Colonic mucosa (tissue), 4 donors: ENCODE results near the gene DHRS12. TPM values are rescaled to one million over a fixed set of nuclear protein-coding genes. Genes with fewer than 3 reads are reported as not detected.
"Not testable (repeated sequence)": the region's sequence is repeated elsewhere in the genome, so short reads cannot be mapped to it uniquely, and the experiment has no call there.

Source experiments
- DNase-seq: peaks from one replicate; pipeline ENCODE4 v3.0.0-alpha.2; 2020
- H3K27ac ChIP-seq: fragments of 200-600 bp; one replicate; pipeline ENCODE4 v1.8.0; 2021
- H3K27me3 ChIP-seq: fragments of 200-600 bp; one replicate; pipeline ENCODE4 v1.8.0; 2021
- H3K36me3 ChIP-seq: fragments of 200-600 bp; one replicate; pipeline ENCODE4 v1.8.0; 2021
- H3K4me1 ChIP-seq: fragments of 200-600 bp; one replicate; pipeline ENCODE4 v1.8.0; 2021; ENCODE audit warnings: mild to moderate bottlenecking
- H3K4me3 ChIP-seq: fragments of 200-600 bp; one replicate; pipeline ENCODE4 v1.8.0; 2021
- H3K9ac ChIP-seq, 2 donors: one replicate each; pipeline ENCODE4 v1.7.0; 2013; ENCODE audit warnings: control low read depth in 2 of 2, low read depth in 2 of 2, low read length in 2 of 2
- H3K9me3 ChIP-seq: fragments of 200-600 bp; one replicate; pipeline ENCODE4 v1.8.0; 2021
- intact Hi-C: fragments of 100-400 bp; cut with DNase I; formaldehyde crosslinking; loops from one replicate; pipeline ENCODE4 v1.14.1; 2022
- total RNA-seq, 2 donors: library from RNA; stranded (reverse); fragmentation: NEBNext Ultra II Directional in 1 of 2; extraction: Animal tissue kit (Norgen Biotek cat#: 25700) in 1 of 2; gene quantifications; one replicate each; pipeline ENCODE4 v1.2.1, GENCODE V29; 2021
- TF ChIP-seq, protein P1 (sequence below): fragments of 200-600 bp; IDR thresholded peaks from one replicate; pipeline ENCODE4 v1.8.0; 2022; ENCODE audit warnings: antibody characterized with exemption, mild to moderate bottlenecking
- donor health status: healthy.
- donor health status: DM: no; HTN: no; CAD: no.
- donor health status: DM: no; HTN: no; CAD: no.

DHRS12 gene
- total RNA-seq, 2 donors from 2014 or later: 6.6 to 12.4 TPM

DNA sequence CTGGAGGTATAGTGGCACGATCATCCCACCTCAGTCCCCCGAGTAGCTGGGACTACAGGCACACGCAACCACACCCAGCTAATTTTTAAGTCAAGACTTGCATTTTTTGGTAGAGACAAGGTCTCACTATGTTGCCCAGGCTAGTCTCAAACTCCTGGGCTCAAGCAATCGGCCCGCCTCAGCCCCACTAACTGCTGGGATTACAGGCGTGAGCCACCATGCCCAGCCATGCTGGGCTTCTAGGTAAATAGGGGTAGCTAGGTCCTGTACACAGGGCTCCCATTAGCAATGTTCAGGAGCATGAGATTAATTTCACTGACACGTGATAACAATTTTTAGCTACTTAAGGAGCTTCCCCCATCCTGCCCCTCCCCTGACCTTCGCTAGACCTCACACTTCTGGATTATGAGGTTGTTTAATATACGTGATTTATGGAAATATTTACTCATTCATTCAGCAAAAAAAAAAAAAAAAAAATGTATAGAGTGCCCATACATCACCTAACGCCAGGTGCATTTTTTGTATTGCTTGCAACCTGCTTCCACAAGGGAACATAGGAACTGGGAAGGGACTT, 21.8 kb upstream of the DHRS12 start:
- Histone ChIP-seq H3K4me3 (no peak overlapping the region), H3K4me1 (no peaks in the 10 kb centered on the region), H3K27ac (peak overlapping the region; percentile 34), H3K36me3 (no peaks in the 10 kb centered on the region), H3K9ac (no peak overlapping the region), H3K9me3 (no peaks in the 10 kb centered on the region), H3K27me3 (no peaks in the 10 kb centered on the region)
- DNase-seq: no peak
- intact Hi-C loops: no loop called here
- TF ChIP-seq, protein P1, sequence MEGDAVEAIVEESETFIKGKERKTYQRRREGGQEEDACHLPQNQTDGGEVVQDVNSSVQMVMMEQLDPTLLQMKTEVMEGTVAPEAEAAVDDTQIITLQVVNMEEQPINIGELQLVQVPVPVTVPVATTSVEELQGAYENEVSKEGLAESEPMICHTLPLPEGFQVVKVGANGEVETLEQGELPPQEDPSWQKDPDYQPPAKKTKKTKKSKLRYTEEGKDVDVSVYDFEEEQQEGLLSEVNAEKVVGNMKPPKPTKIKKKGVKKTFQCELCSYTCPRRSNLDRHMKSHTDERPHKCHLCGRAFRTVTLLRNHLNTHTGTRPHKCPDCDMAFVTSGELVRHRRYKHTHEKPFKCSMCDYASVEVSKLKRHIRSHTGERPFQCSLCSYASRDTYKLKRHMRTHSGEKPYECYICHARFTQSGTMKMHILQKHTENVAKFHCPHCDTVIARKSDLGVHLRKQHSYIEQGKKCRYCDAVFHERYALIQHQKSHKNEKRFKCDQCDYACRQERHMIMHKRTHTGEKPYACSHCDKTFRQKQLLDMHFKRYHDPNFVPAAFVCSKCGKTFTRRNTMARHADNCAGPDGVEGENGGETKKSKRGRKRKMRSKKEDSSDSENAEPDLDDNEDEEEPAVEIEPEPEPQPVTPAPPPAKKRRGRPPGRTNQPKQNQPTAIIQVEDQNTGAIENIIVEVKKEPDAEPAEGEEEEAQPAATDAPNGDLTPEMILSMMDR: no peak

DNA sequence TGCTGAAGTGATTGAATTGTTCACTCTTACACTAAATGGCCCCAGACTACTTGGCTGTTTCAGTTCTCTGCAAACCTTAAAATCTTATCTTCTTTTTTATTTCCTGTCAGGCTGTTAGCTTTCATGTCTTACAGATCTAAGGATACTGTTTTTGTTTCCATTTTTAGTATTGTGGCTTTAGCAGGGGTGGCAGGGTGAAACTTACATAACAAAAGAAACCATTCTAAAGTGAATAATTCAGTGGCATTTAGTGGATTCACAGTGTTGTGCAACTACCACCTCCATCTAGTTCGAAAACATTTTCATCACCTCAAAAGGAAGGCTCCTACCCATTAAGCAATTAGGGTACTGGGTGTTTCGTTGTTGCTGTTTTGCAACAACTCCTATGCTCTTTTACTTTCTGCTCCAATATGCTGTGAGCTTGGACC, 21.2 kb upstream of the DHRS12 start:
- no peak overlapping the region for H3K4me3 ChIP-seq
- H3K27me3 ChIP-seq: no peaks in the 10 kb centered on the region
- no peak for DNase-seq
- H3K9me3 ChIP-seq: no peaks in the 10 kb centered on the region
- intact Hi-C loops: no loop called here
- peak overlapping the region; percentile 44 for H3K27ac ChIP-seq
- TF ChIP-seq, protein P1: no peak
- no peaks in the 10 kb centered on the region for H3K4me1 ChIP-seq
- no peaks in the 10 kb centered on the region for H3K36me3 ChIP-seq
- no peak overlapping the region for H3K9ac ChIP-seq

DNA sequence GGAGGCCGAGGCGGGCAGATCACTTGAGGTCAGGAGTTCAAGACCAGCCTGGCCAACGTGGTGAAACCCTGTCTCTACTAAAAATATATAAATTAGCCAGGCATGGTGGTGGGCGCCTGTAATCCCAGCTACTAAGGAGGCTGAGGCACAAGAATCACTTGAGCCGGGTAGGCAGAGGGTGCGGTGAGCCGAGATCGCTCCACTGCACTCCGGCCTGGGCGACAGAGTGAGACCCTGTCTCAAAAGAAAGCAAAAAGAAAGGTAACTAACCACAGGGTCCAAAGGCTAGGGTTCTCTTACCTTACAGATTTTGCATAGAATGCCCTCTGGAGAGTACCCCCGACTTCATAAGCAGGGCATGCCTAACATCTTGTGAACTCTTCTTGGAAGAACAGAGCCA, 20.7 kb upstream of the DHRS12 start:
- H3K4me1 ChIP-seq, DNase-seq, H3K36me3 ChIP-seq, H3K9me3 ChIP-seq, intact Hi-C loops, H3K4me3 ChIP-seq, H3K27me3 ChIP-seq, H3K9ac ChIP-seq: not testable (repeated sequence)
- H3K27ac ChIP-seq: peak overlapping the region; percentile 44

DNA sequence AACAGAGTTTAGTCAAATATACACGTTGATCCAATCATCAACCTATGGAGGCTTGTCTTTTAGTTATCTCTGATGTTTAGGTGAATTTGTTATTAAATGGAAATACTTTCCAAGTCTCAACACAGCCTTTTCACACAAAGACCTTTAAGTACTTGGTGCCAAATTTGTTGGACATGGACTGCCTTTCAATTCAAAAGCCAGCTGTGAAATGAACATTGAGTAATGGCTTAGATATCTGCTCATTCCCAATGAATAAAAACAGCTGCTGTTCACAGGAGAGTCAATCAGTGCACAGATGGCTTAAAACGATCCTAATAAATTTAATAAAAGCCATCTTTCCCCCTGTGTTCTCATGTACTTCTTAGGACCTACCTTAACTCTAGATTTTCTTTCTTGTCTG, 19.9 kb upstream of the DHRS12 start:
- TF ChIP-seq, protein P1: no peak
- Histone ChIP-seq H3K27ac (no peak overlapping the region), H3K9ac (no peak overlapping the region), H3K36me3 (no peaks in the 10 kb centered on the region), H3K4me1 (no peaks in the 10 kb centered on the region), H3K27me3 (no peaks in the 10 kb centered on the region), H3K9me3 (no peaks in the 10 kb centered on the region), H3K4me3 (no peak overlapping the region)
- no peak for DNase-seq
- intact Hi-C loops: no loop called here

DNA sequence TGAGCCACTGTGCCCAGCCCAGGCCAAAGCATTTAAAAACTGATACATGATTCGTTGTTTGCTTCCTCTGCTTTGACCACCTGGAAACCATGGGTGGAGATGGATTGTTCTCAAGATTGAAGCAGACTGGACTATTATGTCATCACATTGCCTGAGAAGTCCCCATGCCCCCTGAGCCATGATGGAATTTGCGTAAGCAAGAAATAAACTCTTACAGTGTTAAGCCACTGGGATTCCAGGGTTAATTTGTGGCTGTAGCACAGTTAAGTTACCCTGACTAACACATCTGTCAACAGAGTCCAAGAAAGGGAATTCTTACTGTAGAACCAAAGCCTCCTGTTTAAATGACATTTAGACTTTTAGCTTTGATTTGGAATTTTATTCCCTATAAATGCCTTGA, 19.4 kb upstream of the DHRS12 start:
- H3K27me3 ChIP-seq: no peaks in the 10 kb centered on the region
- H3K4me1 ChIP-seq: no peaks in the 10 kb centered on the region
- TF ChIP-seq, protein P1: no peak
- no peak for DNase-seq
- H3K9ac ChIP-seq: no peak overlapping the region
- no peaks in the 10 kb centered on the region for H3K36me3 ChIP-seq
- no peak overlapping the region for H3K27ac ChIP-seq
- H3K9me3 ChIP-seq: no peaks in the 10 kb centered on the region
- no peak overlapping the region for H3K4me3 ChIP-seq
- intact Hi-C loops: no loop called here

DNA sequence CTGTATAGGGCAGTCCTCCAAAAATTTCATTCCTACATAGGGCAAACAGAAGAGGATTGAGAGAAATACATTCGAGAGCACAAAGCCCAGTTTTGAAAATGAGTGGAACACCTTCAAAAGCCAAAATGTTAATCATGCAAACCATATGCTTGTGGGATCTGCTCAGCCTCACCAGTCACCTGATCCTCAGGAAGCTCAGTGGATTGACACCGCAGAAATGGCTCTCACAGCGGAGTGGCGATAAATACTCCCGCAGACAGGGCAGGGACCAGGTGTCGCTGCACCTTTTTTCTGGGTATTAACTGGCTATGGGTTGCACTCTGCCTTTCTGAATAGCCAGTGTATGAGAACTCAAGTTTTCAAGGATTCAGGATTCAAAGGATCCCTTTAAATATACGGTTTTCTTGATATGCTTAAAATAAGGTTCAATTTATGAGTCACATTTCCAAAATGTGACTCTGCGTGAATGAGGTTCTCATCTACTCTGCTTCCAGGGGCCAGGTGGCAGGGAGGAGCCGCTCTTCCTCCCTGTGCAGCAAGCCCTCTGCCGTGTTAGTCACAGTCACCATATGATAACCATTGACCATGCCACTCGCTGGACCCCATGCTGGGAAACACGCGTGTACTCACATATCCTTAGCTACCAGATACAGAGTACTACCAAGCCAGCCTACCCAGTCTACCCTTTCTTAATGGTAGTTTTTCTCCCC, 18.3 kb upstream of the DHRS12 start:
- H3K27ac ChIP-seq: no peak overlapping the region
- no peak for DNase-seq
- H3K4me3 ChIP-seq: no peak overlapping the region

More for the DNA sequence above, 18.3 kb upstream of the DHRS12 start:
- intact Hi-C loops: no loop called here
- H3K27me3 ChIP-seq: no peaks in the 10 kb centered on the region
- no peaks in the 10 kb centered on the region for H3K36me3 ChIP-seq
- no peaks in the 10 kb centered on the region for H3K4me1 ChIP-seq
- TF ChIP-seq, protein P1: no peak
- no peaks in the 10 kb centered on the region for H3K9me3 ChIP-seq
- no peak overlapping the region for H3K9ac ChIP-seq
